ENCODE measurements around the gene FAM174A.

FAM174A gene

GRCh38 chr5:100535060-100536005 is at the start of gene FAM174A:
Gene FAM174A, plus strand, starts transcription at chr5:100535374. Its CDS starts 157 bp downstream, at chr5:100535531.
- Histone ChIP-seq H3K9ac (ENCODE audit: insufficient read length, low read depth) (peak within 1 kb of the TSS; percentile 79), H3K9me3 (ENCODE audit: insufficient read depth, low read length) (peaks cover 17% of the 10 kb centered on the region), H3K27me3 (ENCODE audit: insufficient read depth, insufficient read length) (no peaks in the 10 kb centered on the region), H3K4me1 (ENCODE audit: insufficient read depth, insufficient read length) (no peaks in the 10 kb centered on the region), H3K4me3 (ENCODE audit: insufficient read length, low read depth) (peak within 1 kb of the TSS; percentile 81), H3K36me3 (ENCODE audit: insufficient read depth, insufficient read length, low read length) (no peaks in the 10 kb centered on the region)
- TF ChIP-seq YY1 (IDR thresholded peaks at IDR 0.05; ENCODE audit: insufficient read depth, insufficient read length) = no peak
- TF ChIP-seq SUZ12 (IDR thresholded peaks at IDR 0.05; ENCODE audit: extremely low read depth, insufficient read depth, insufficient read length) = no peak
- TF ChIP-seq ZNF274 (IDR thresholded peaks at IDR 0.05; ENCODE audit: low read depth, low read length) = no peak
- peak; percentile 89 for DNase-seq (ENCODE audit: low read depth, low spot score)

- TF ChIP-seq YY1 (IDR thresholded peaks at IDR 0.05; ENCODE audit: insufficient read depth, insufficient read length) (no peak), SUZ12 (IDR thresholded peaks at IDR 0.05; ENCODE audit: extremely low read depth, insufficient read depth, insufficient read length) (no peak), ZNF274 (IDR thresholded peaks at IDR 0.05; ENCODE audit: low read depth, low read length) (no peak)
- H3K4me1 ChIP-seq (ENCODE audit: insufficient read depth, insufficient read length) = no peaks in the 10 kb centered on the region
- peaks cover 5% of the 10 kb centered on the region; the same call in 1 of the 2 replicates for H3K9me3 ChIP-seq (ENCODE audit: insufficient read depth, low read length)
- H3K27me3 ChIP-seq (ENCODE audit: insufficient read depth, insufficient read length) = no peaks in the 10 kb centered on the region
- no peaks in the 10 kb centered on the region for H3K36me3 ChIP-seq (ENCODE audit: insufficient read depth, insufficient read length, low read length)
- H3K4me3 ChIP-seq (ENCODE audit: insufficient read length, low read depth) = no peak overlapping the region
- no peak for DNase-seq (ENCODE audit: low read depth, low spot score)
- H3K9ac ChIP-seq (ENCODE audit: insufficient read length, low read depth) = no peak overlapping the region
Measured at GRCh38 chr5:100493996-100494395, 41.2 kb upstream of the FAM174A start.

GRCh38 chr5:100496296-100496695 is 38.9 kb upstream of the FAM174A start:
- H3K9me3 ChIP-seq (ENCODE audit: insufficient read depth, low read length) = no peaks in the 10 kb centered on the region

GRCh38 chr5:100502684-100503083 is 32.5 kb upstream of the FAM174A start:
- no peak overlapping the region for H3K4me3 ChIP-seq (ENCODE audit: insufficient read length, low read depth)
- H3K9me3 ChIP-seq (ENCODE audit: insufficient read depth, low read length) = no peaks in the 10 kb centered on the region
- no peaks in the 10 kb centered on the region for H3K27me3 ChIP-seq (ENCODE audit: insufficient read depth, insufficient read length)
- DNase-seq (ENCODE audit: low read depth, low spot score) = no peak
- no peak overlapping the region for H3K9ac ChIP-seq (ENCODE audit: insufficient read length, low read depth)
- no peak for TF ChIP-seq YY1 (IDR thresholded peaks at IDR 0.05; ENCODE audit: insufficient read depth, insufficient read length)
- no peak for TF ChIP-seq SUZ12 (IDR thresholded peaks at IDR 0.05; ENCODE audit: extremely low read depth, insufficient read depth, insufficient read length)
- no peak for TF ChIP-seq ZNF274 (IDR thresholded peaks at IDR 0.05; ENCODE audit: low read depth, low read length)
- H3K36me3 ChIP-seq (ENCODE audit: insufficient read depth, insufficient read length, low read length) = no peaks in the 10 kb centered on the region
- H3K4me1 ChIP-seq (ENCODE audit: insufficient read depth, insufficient read length) = no peaks in the 10 kb centered on the region

More at GRCh38 chr5:100496296-100496695, 38.9 kb upstream of the FAM174A start:
- no peaks in the 10 kb centered on the region for H3K27me3 ChIP-seq (ENCODE audit: insufficient read depth, insufficient read length)
- no peaks in the 10 kb centered on the region for H3K4me1 ChIP-seq (ENCODE audit: insufficient read depth, insufficient read length)
- H3K4me3 ChIP-seq (ENCODE audit: insufficient read length, low read depth) = no peak overlapping the region
- H3K36me3 ChIP-seq (ENCODE audit: insufficient read depth, insufficient read length, low read length) = no peaks in the 10 kb centered on the region
- H3K9ac ChIP-seq (ENCODE audit: insufficient read length, low read depth) = no peak overlapping the region
- no peak for TF ChIP-seq ZNF274 (IDR thresholded peaks at IDR 0.05; ENCODE audit: low read depth, low read length)
- DNase-seq (ENCODE audit: low read depth, low spot score) = no peak

- Histone ChIP-seq H3K36me3 (ENCODE audit: insufficient read depth, insufficient read length, low read length) (no peaks in the 10 kb centered on the region), H3K4me1 (ENCODE audit: insufficient read depth, insufficient read length) (no peaks in the 10 kb centered on the region), H3K9me3 (ENCODE audit: insufficient read depth, low read length) (no peaks in the 10 kb centered on the region), H3K27me3 (ENCODE audit: insufficient read depth, insufficient read length) (no peaks in the 10 kb centered on the region), H3K4me3 (ENCODE audit: insufficient read length, low read depth) (no peak overlapping the region), H3K9ac (ENCODE audit: insufficient read length, low read depth) (no peak overlapping the region)
- DNase-seq (ENCODE audit: low read depth, low spot score) = no peak
- no peak for TF ChIP-seq ZNF274 (IDR thresholded peaks at IDR 0.05; ENCODE audit: low read depth, low read length)
- TF ChIP-seq SUZ12 (IDR thresholded peaks at IDR 0.05; ENCODE audit: extremely low read depth, insufficient read depth, insufficient read length) = no peak
- no peak for TF ChIP-seq YY1 (IDR thresholded peaks at IDR 0.05; ENCODE audit: insufficient read depth, insufficient read length)
Measured at GRCh38 chr5:100505984-100506670, 29.0 kb upstream of the FAM174A start.

GRCh38 chr5:100516285-100516684 is 18.9 kb upstream of the FAM174A start:
- Histone ChIP-seq H3K4me3 (ENCODE audit: insufficient read length, low read depth) (no peak overlapping the region), H3K9me3 (ENCODE audit: insufficient read depth, low read length) (no peaks in the 10 kb centered on the region), H3K27me3 (ENCODE audit: insufficient read depth, insufficient read length) (no peaks in the 10 kb centered on the region), H3K36me3 (ENCODE audit: insufficient read depth, insufficient read length, low read length) (no peaks in the 10 kb centered on the region), H3K9ac (ENCODE audit: insufficient read length, low read depth) (no peak overlapping the region), H3K4me1 (ENCODE audit: insufficient read depth, insufficient read length) (no peaks in the 10 kb centered on the region)
- TF ChIP-seq ZNF274 (IDR thresholded peaks at IDR 0.05; ENCODE audit: low read depth, low read length) (no peak), SUZ12 (IDR thresholded peaks at IDR 0.05; ENCODE audit: extremely low read depth, insufficient read depth, insufficient read length) (no peak), YY1 (IDR thresholded peaks at IDR 0.05; ENCODE audit: insufficient read depth, insufficient read length) (no peak)
- no peak for DNase-seq (ENCODE audit: low read depth, low spot score)

Data from NT2/D1 (cell line).